AG04450 (cell line): ENCODE measurements around the gene CDK14. TPM values are rescaled to one million over a fixed set of nuclear protein-coding genes. Genes with fewer than 3 reads are reported as not detected.

ENCODE experiments used
- CTCF ChIA-PET: fragments of 300-600, 350-600 bp; formaldehyde crosslinking; extraction: SDS; loops from one replicate; lab custom pipeline; 2022; ENCODE audit warnings: antibody characterized with exemption, inconsistent platforms; lab: Charles Lee
- POLR2A ChIA-PET: fragments of 350-600 bp; formaldehyde crosslinking; extraction: SDS; loops from one replicate; lab custom pipeline; 2021; ENCODE audit warnings: antibody characterized with exemption, inconsistent platforms; lab: Yijun Ruan, JAX
- DNase-seq: peaks from one replicate; pipeline ENCODE4 v3.0.0-alpha.2; 2011; ENCODE audit warnings: low read depth, low spot score
- H3K27ac ChIP-seq: one replicate; pipeline ENCODE4 v1.5.1; 2012; ENCODE audit warnings: low read depth, low read length, control low read depth
- H3K27me3 ChIP-seq: one replicate; pipeline ENCODE4 v1.6.0; 2012; ENCODE audit warnings: low read length; ENCODE audit not compliant: control insufficient read depth, insufficient read depth
- H3K4me3 ChIP-seq: 2 replicates; pipeline ENCODE4 v1.5.1; 2011; ENCODE audit warnings: mild to moderate bottlenecking, low read depth, low read length, control low read depth
- H3K9me3 ChIP-seq: 2 replicates; pipeline ENCODE4 v1.5.1; 2012; ENCODE audit warnings: low read length; ENCODE audit not compliant: control insufficient read depth, insufficient read depth
- CTCF ChIP-seq: IDR thresholded peaks from 2 replicates; pipeline ENCODE4 v1.5.1; 2011; ENCODE audit warnings: low read depth, low read length, control low read depth, inconsistent platforms
- polyA plus RNA-seq: library from polyadenylated mRNA; depleted of rRNA; stranded (reverse); fragments of >200 nt; gene quantifications from 2 replicates; pipeline ENCODE4 v1.2.3, GENCODE V29; 2011

CDK14 gene
- polyA plus RNA-seq, 1 experiment: 28.4 TPM

- no peak for TF ChIP-seq CTCF
- H3K4me3 ChIP-seq: no peak overlapping the region
- DNase-seq: no peak
- POLR2A ChIA-PET: no interaction called here
- H3K27ac ChIP-seq: no peak overlapping the region
- CTCF ChIA-PET: interaction anchor here (0.7 kb wide), 1 partner anchor 98 kb away, joined by 4 read pairs; no protein-coding TSS in a partner anchor
- no peaks in the 10 kb centered on the region for H3K27me3 ChIP-seq
- H3K9me3 ChIP-seq: no peaks in the 10 kb centered on the region
Measured at GRCh38 chr7:91091631-91092030, 495.5 kb downstream of the CDK14 start.

GRCh38 chr7:91093181-91093580 is 497.1 kb downstream of the CDK14 start:
- ChIA-PET CTCF (no interaction called here), POLR2A (no interaction called here)
- Histone ChIP-seq H3K27me3 (no peaks in the 10 kb centered on the region), H3K4me3 (no peak overlapping the region), H3K9me3 (no peaks in the 10 kb centered on the region), H3K27ac (no peak overlapping the region)
- DNase-seq: no peak
- TF ChIP-seq CTCF: no peak

- Histone ChIP-seq H3K4me3 (no peak overlapping the region), H3K27ac (no peak overlapping the region), H3K9me3 (no peaks in the 10 kb centered on the region), H3K27me3 (no peaks in the 10 kb centered on the region)
- no peak for TF ChIP-seq CTCF
- no peak for DNase-seq
- ChIA-PET CTCF (interaction anchor here (1.5 kb wide), 1 partner anchor 15 kb away, joined by 6 read pairs; no protein-coding TSS in a partner anchor), POLR2A (no interaction called here)
Measured at GRCh38 chr7:91098566-91098965, 502.4 kb downstream of the CDK14 start.

GRCh38 chr7:91103363-91103762 is 507.2 kb downstream of the CDK14 start:
- TF ChIP-seq CTCF: no peak
- no peak for DNase-seq
- POLR2A ChIA-PET: no interaction called here
- no peaks in the 10 kb centered on the region for H3K9me3 ChIP-seq
- H3K4me3 ChIP-seq: no peak overlapping the region
- no peak overlapping the region for H3K27ac ChIP-seq
- CTCF ChIA-PET: interaction anchor here (2.0 kb wide), 1 partner anchor 14 kb away, joined by 7 read pairs; no protein-coding TSS in a partner anchor
- no peaks in the 10 kb centered on the region for H3K27me3 ChIP-seq

GRCh38 chr7:91107460-91107859 is 511.3 kb downstream of the CDK14 start:
- no peaks in the 10 kb centered on the region for H3K27me3 ChIP-seq
- DNase-seq: no peak
- no peak overlapping the region for H3K27ac ChIP-seq
- ChIA-PET CTCF (no interaction called here), POLR2A (no interaction called here)
- no peaks in the 10 kb centered on the region for H3K9me3 ChIP-seq
- H3K4me3 ChIP-seq: no peak overlapping the region
- no peak for TF ChIP-seq CTCF
